PC-9 (cell line): ENCODE data around the gene TNXB. TPM values are rescaled to one million over a fixed set of nuclear protein-coding genes. Genes with fewer than 3 reads are reported as not detected.
A peak's percentile ranks its signal among the peaks of the same experiment; 100 is the strongest.

Experiments used
- BruUV-seq: library from RNA; stranded (reverse); fragments of 400-500 nt; replicated peaks from 2 replicates; lab custom pipeline; 2021; lab: Mats Ljungman, UMichigan
- CTCF ChIA-PET: fragments of 300-600 bp; sonication (Branson Sonifier 250); formaldehyde crosslinking; loops from one replicate; lab custom pipeline; 2022; ENCODE audit warnings: antibody characterized with exemption; lab: Charles Lee
- POLR2A ChIA-PET: fragments of 300-600 bp; sonication (Branson Sonifier 250); formaldehyde crosslinking; loops from one replicate; lab custom pipeline; 2022; ENCODE audit warnings: antibody characterized with exemption; ENCODE audit not compliant: unreplicated experiment; lab: Charles Lee
- DNase-seq, 2 experiments: peaks; one replicate each; pipeline versions ENCODE4 v3.0.0 to v3.0.0-alpha.2; 2015 to 2022; ENCODE audit warnings: mixed read lengths in 1 of 2
- H2AFZ ChIP-seq: fragments of 200-600 bp; sonication (generic); 2 replicates; pipeline ENCODE4 v1.8.1; 2017; ENCODE audit warnings: antibody characterized with exemption
- H3F3A ChIP-seq: fragments of 200-600 bp; sonication (generic); 2 replicates; pipeline ENCODE4 v1.8.1; 2017; ENCODE audit warnings: antibody characterized with exemption, mild to moderate bottlenecking, low read depth; ENCODE audit not compliant: insufficient read depth
- H3K27ac ChIP-seq: fragments of 200-600 bp; sonication (generic); 2 replicates; pipeline ENCODE4 v1.6.1; 2016; ENCODE audit warnings: mixed run types
- H3K27me3 ChIP-seq: fragments of 200-600 bp; sonication (generic); 2 replicates; pipeline ENCODE4 v1.6.1; 2016; ENCODE audit warnings: low read depth, mixed run types; ENCODE audit not compliant: insufficient read depth
- H3K36me3 ChIP-seq: fragments of 200-600 bp; sonication (generic); 2 replicates; pipeline ENCODE4 v1.6.1; 2016; ENCODE audit warnings: low read depth, mixed run types
- H3K4me1 ChIP-seq: fragments of 200-600 bp; sonication (generic); replicated peaks from 2 replicates; pipeline ENCODE4 v1.6.1; 2016; ENCODE audit warnings: mixed run types; ENCODE audit not compliant: insufficient read depth
- H3K4me2 ChIP-seq: fragments of 200-600 bp; sonication (generic); 2 replicates; pipeline ENCODE4 v1.6.1; 2017; ENCODE audit warnings: mixed run types
- H3K4me3 ChIP-seq: fragments of 200-600 bp; sonication (generic); 2 replicates; pipeline ENCODE4 v1.6.1; 2016; ENCODE audit warnings: mixed run types
- H3K79me2 ChIP-seq: fragments of 200-600 bp; sonication (generic); 2 replicates; pipeline ENCODE4 v1.6.1; 2017; ENCODE audit warnings: low read depth, mixed run types
- H3K9me2 ChIP-seq: fragments of 200-600 bp; sonication (generic); 2 replicates; pipeline ENCODE4 v1.8.1; 2017; ENCODE audit warnings: mild to moderate bottlenecking; ENCODE audit not compliant: insufficient read depth
- H3K9me3 ChIP-seq: fragments of 200-600 bp; sonication (generic); 2 replicates; pipeline ENCODE4 v1.8.1; 2016; ENCODE audit warnings: low read depth; ENCODE audit not compliant: insufficient read depth
- H4K20me1 ChIP-seq: fragments of 200-600 bp; sonication (generic); 2 replicates; pipeline ENCODE4 v1.8.1; 2017; ENCODE audit not compliant: insufficient read depth
- EZH2 ChIP-seq: fragments of 200-600 bp; sonication (generic); IDR thresholded peaks from 2 replicates; pipeline ENCODE4 v1.8.0; 2017; ENCODE audit warnings: antibody characterized with exemption, low read depth
- intact Hi-C: fragments of 100-400 bp; cut with micrococcal nuclease; formaldehyde crosslinking; loops from one replicate; pipeline ENCODE4 v1.10.0; 2022; ENCODE audit not compliant: unreplicated experiment
- total RNA-seq: library from RNA; stranded (reverse); gene quantifications from 2 replicates; pipeline ENCODE4 v1.2.3, GENCODE V29; 2021
- TF ChIP-seq, protein P1 (sequence below): fragments of 200-600 bp; sonication (generic); conservative IDR thresholded peaks from 2 replicates; pipeline ENCODE4 v1.6.1; 2017; ENCODE audit warnings: mixed run types, antibody characterized with exemption, mild to moderate bottlenecking, moderate library complexity

Gene TNXB
- total RNA-seq, 1 experiment from 2014 or later, result 15.1 TPM

DNA sequence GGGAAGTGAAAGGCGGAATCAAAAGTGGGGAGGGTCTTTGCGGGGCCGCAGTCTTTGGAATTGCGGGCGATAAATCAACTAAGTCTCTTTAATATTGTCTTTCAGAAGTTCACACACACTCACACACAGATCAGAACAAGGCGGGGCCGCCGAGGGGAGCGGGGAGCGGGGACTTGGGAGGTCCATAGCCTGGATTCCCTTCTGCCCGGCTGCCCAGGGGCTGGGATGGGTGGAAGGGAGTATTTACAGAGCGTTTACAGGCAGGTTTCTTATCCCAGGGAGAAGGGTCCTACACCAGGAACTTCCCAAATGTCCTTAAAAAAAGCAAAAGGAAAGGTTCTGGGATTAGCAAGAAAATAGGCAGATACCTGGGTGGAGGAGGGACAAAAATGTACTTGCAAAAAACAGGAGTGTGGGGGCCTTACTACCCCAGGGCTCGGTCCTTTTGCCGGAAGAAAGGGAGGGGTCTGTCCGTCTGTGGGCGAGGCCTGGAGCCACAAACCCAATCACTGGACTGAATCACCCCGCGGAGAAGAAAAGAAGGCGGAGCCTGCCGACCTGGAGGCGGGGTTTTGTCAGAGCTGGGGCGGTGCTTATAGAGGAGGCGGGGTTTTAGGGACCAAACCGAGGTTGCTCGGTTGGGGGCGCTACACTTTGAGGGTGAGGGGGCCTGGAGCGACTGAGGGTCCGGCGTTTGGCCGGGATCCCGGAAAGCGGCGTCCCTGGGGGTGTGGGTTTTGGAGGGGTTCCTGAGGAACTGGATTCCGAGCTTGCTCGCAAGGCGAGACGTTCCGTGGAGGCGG is 39.4 kb upstream of the TNXB start:
- H3K4me1 ChIP-seq, result peaks cover 39% of the 10 kb centered on the region
- ChIA-PET CTCF (no interaction called here), POLR2A (no interaction called here)
- BruUV-seq, result no TSS peak
- intact Hi-C loops, result no loop called here
- H4K20me1 ChIP-seq, result no peaks in the 10 kb centered on the region
- no peak overlapping the region for H3K27ac ChIP-seq
- H3K36me3 ChIP-seq, result no peaks in the 10 kb centered on the region
- no peak overlapping the region for H3K4me2 ChIP-seq
- DNase-seq, result no peak
- TF ChIP-seq, protein P1, sequence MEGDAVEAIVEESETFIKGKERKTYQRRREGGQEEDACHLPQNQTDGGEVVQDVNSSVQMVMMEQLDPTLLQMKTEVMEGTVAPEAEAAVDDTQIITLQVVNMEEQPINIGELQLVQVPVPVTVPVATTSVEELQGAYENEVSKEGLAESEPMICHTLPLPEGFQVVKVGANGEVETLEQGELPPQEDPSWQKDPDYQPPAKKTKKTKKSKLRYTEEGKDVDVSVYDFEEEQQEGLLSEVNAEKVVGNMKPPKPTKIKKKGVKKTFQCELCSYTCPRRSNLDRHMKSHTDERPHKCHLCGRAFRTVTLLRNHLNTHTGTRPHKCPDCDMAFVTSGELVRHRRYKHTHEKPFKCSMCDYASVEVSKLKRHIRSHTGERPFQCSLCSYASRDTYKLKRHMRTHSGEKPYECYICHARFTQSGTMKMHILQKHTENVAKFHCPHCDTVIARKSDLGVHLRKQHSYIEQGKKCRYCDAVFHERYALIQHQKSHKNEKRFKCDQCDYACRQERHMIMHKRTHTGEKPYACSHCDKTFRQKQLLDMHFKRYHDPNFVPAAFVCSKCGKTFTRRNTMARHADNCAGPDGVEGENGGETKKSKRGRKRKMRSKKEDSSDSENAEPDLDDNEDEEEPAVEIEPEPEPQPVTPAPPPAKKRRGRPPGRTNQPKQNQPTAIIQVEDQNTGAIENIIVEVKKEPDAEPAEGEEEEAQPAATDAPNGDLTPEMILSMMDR, result no peak
- no peak for TF ChIP-seq EZH2
- no peak overlapping the region for H3K4me3 ChIP-seq
- H3K9me3 ChIP-seq, result no peaks in the 10 kb centered on the region
- peaks cover 13% of the 10 kb centered on the region for H3K79me2 ChIP-seq
- no peaks in the 10 kb centered on the region for H3K27me3 ChIP-seq
- H2AFZ ChIP-seq, result no peak overlapping the region
- H3K9me2 ChIP-seq, result no peaks in the 10 kb centered on the region
- H3F3A ChIP-seq, result peaks cover 39% of the 10 kb centered on the region; the same call in 1 of the 2 replicates

- no peaks in the 10 kb centered on the region for H4K20me1 ChIP-seq
- no TSS peak for BruUV-seq
- H3K9me3 ChIP-seq, result no peaks in the 10 kb centered on the region
- H3K27me3 ChIP-seq, result no peaks in the 10 kb centered on the region
- H3K9me2 ChIP-seq, result no peaks in the 10 kb centered on the region
- CTCF ChIA-PET, result no interaction called here
- H3K36me3 ChIP-seq, result no peaks in the 10 kb centered on the region
- no peak for DNase-seq
- no peak overlapping the region for H3K4me2 ChIP-seq
- TF ChIP-seq, protein P1, result no peak
- H2AFZ ChIP-seq, result no peak overlapping the region
- POLR2A ChIA-PET, result no interaction called here
- H3F3A ChIP-seq, result peaks cover 32% of the 10 kb centered on the region; the same call in 1 of the 2 replicates
- intact Hi-C loops, result no loop called here
- H3K4me3 ChIP-seq, result no peak overlapping the region
- peaks cover 40% of the 10 kb centered on the region for H3K4me1 ChIP-seq
- peaks cover 6% of the 10 kb centered on the region for H3K79me2 ChIP-seq
- no peak overlapping the region for H3K27ac ChIP-seq
Observed at GRCh38 chr6:32147401-32148132, 38.4 kb upstream of the TNXB start.

- CTCF ChIA-PET, result no interaction called here
- POLR2A ChIA-PET, result interaction anchor here (0.5 kb wide), 1 partner anchor 8 kb away, joined by 6 read pairs; no protein-coding TSS in a partner anchor
- intact Hi-C loops, result no loop called here
Observed at GRCh38 chr6:32146687-32147086, 37.5 kb upstream of the TNXB start.

More at GRCh38 chr6:32146687-32147086, 37.5 kb upstream of the TNXB start:
- Histone ChIP-seq H3K9me2 (no peaks in the 10 kb centered on the region), H4K20me1 (no peaks in the 10 kb centered on the region), H3K36me3 (no peaks in the 10 kb centered on the region), H3K4me1 (peaks cover 32% of the 10 kb centered on the region), H2AFZ (peak overlapping the region; percentile 47), H3K79me2 (no peaks in the 10 kb centered on the region), H3K27me3 (no peaks in the 10 kb centered on the region), H3K4me3 (peak overlapping the region; percentile 11; the same call in 1 of the 2 replicates), H3K9me3 (no peaks in the 10 kb centered on the region), H3K4me2 (peak overlapping the region; percentile 48), H3K27ac (peak overlapping the region; percentile 82), H3F3A (peaks cover 32% of the 10 kb centered on the region; the same call in 1 of the 2 replicates)
- TF ChIP-seq, protein P1, result no peak
- TF ChIP-seq EZH2, result no peak
- BruUV-seq, result no TSS peak
- no peak for DNase-seq
